ENCODE measurements around the gene SNRPA1.

Gene SNRPA1

GRCh38 chr15:101267320-101268104 is 27.5 kb downstream of the SNRPA1 start:
- Mint-ChIP-seq H3K9me3 (no peaks in the 10 kb centered on the region), H3K27me3 (peaks cover 0 to 3% of the 10 kb centered on the region in 2 donors), H3K36me3 (peaks cover 18 to 28% of the 10 kb centered on the region in 2 donors), H3K4me3 (no peak overlapping the region), H3K27ac (no peak overlapping the region), H3K4me1 (peaks cover 0 to 3% of the 10 kb centered on the region in 2 donors)
- no peak for ATAC-seq (replicated peaks)
- DNase-seq: no peak

GRCh38 chr15:101266787-101267186 is 28.3 kb downstream of the SNRPA1 start:
- ATAC-seq (replicated peaks): no peak
- DNase-seq: no peak
- Mint-ChIP-seq H3K36me3 (peaks cover 14 to 26% of the 10 kb centered on the region in 2 donors), H3K27me3 (peaks cover 3 to 5% of the 10 kb centered on the region in 2 donors), H3K27ac (no peak overlapping the region), H3K4me1 (peaks cover 0 to 3% of the 10 kb centered on the region in 2 donors), H3K4me3 (no peak overlapping the region), H3K9me3 (no peaks in the 10 kb centered on the region)

- H3K27ac Mint-ChIP-seq: no peak overlapping the region
- H3K4me3 Mint-ChIP-seq: no peak overlapping the region
- H3K4me1 Mint-ChIP-seq: peaks cover 0 to 3% of the 10 kb centered on the region in 2 donors
- peaks cover 13 to 20% of the 10 kb centered on the region in 2 donors for H3K36me3 Mint-ChIP-seq
- DNase-seq: no peak
- no peak for ATAC-seq (replicated peaks)
- peaks cover 3 to 5% of the 10 kb centered on the region in 2 donors for H3K27me3 Mint-ChIP-seq
- H3K9me3 Mint-ChIP-seq: no peaks in the 10 kb centered on the region
These were observed 29.0 kb downstream of the SNRPA1 start for GRCh38 chr15:101266034-101266433.

- Mint-ChIP-seq H3K9me3 (no peaks in the 10 kb centered on the region), H3K4me1 (peaks cover 0 to 3% of the 10 kb centered on the region in 2 donors)
- no peak for ATAC-seq (replicated peaks)
These were observed 30.0 kb downstream of the SNRPA1 start for GRCh38 chr15:101264911-101265641.

GRCh38 chr15:101264011-101264410 is 31.0 kb downstream of the SNRPA1 start:
- Mint-ChIP-seq H3K36me3 (peaks cover under 1 to 2% of the 10 kb centered on the region in 2 donors), H3K27ac (no peak overlapping the region), H3K9me3 (no peaks in the 10 kb centered on the region), H3K27me3 (peaks cover 3 to 5% of the 10 kb centered on the region in 2 donors), H3K4me1 (peaks cover 0 to 3% of the 10 kb centered on the region in 2 donors), H3K4me3 (no peak overlapping the region)
- ATAC-seq (replicated peaks): peak in 1 of 2 donors; percentile 53
- no peak for DNase-seq

More at GRCh38 chr15:101264911-101265641, 30.0 kb downstream of the SNRPA1 start:
- H3K36me3 Mint-ChIP-seq: peaks cover 6 to 13% of the 10 kb centered on the region in 2 donors
- no peak overlapping the region for H3K4me3 Mint-ChIP-seq
- no peak overlapping the region for H3K27ac Mint-ChIP-seq
- H3K27me3 Mint-ChIP-seq: peaks cover 3 to 5% of the 10 kb centered on the region in 2 donors
- no peak for DNase-seq

GRCh38 chr15:101262551-101262950 is 32.5 kb downstream of the SNRPA1 start:
- no peak for DNase-seq
- ATAC-seq (replicated peaks): no peak
- no peak overlapping the region for H3K4me3 Mint-ChIP-seq
- H3K27me3 Mint-ChIP-seq: peaks cover 3 to 5% of the 10 kb centered on the region in 2 donors
- H3K27ac Mint-ChIP-seq: no peak overlapping the region
- no peaks in the 10 kb centered on the region for H3K9me3 Mint-ChIP-seq
- H3K4me1 Mint-ChIP-seq: peaks cover 3 to 7% of the 10 kb centered on the region in 2 donors
- no peaks in the 10 kb centered on the region for H3K36me3 Mint-ChIP-seq

GRCh38 chr15:101258238-101259144 is 36.6 kb downstream of the SNRPA1 start:
- H3K27me3 Mint-ChIP-seq: peaks cover 3 to 5% of the 10 kb centered on the region in 2 donors
- H3K4me3 Mint-ChIP-seq: no peak overlapping the region
- H3K27ac Mint-ChIP-seq: no peak overlapping the region
- ATAC-seq (replicated peaks) (peak; percentile 70 to 81), DNase-seq (no peak)
- H3K36me3 Mint-ChIP-seq: no peaks in the 10 kb centered on the region
- H3K4me1 Mint-ChIP-seq: peaks cover 7 to 20% of the 10 kb centered on the region in 2 donors
- no peaks in the 10 kb centered on the region for H3K9me3 Mint-ChIP-seq

- peaks cover 10 to 26% of the 10 kb centered on the region in 2 donors for H3K4me1 Mint-ChIP-seq
- no peak for ATAC-seq (replicated peaks)
- no peak overlapping the region for H3K27ac Mint-ChIP-seq
- no peaks in the 10 kb centered on the region for H3K27me3 Mint-ChIP-seq
- DNase-seq: no peak
- H3K36me3 Mint-ChIP-seq: no peaks in the 10 kb centered on the region
- no peak overlapping the region for H3K4me3 Mint-ChIP-seq
- no peaks in the 10 kb centered on the region for H3K9me3 Mint-ChIP-seq
These were observed 38.3 kb downstream of the SNRPA1 start for GRCh38 chr15:101256757-101257156.

- Mint-ChIP-seq H3K27ac (no peak overlapping the region), H3K4me3 (no peak overlapping the region), H3K9me3 (no peaks in the 10 kb centered on the region), H3K4me1 (peaks cover 10 to 28% of the 10 kb centered on the region in 2 donors), H3K36me3 (peaks cover 1% of the 10 kb centered on the region in 2 donors), H3K27me3 (no peaks in the 10 kb centered on the region)
- ATAC-seq (replicated peaks): no peak
- no peak for DNase-seq
These were observed 39.3 kb downstream of the SNRPA1 start for GRCh38 chr15:101255615-101256241.

- Mint-ChIP-seq H3K9me3 (no peaks in the 10 kb centered on the region), H3K36me3 (peaks cover 8% of the 10 kb centered on the region in 2 donors), H3K4me3 (no peak overlapping the region), H3K4me1 (peaks cover 14 to 35% of the 10 kb centered on the region in 2 donors), H3K27me3 (no peaks in the 10 kb centered on the region), H3K27ac (no peak overlapping the region)
- DNase-seq (no peak), ATAC-seq (replicated peaks) (no peak)
These were observed 40.0 kb downstream of the SNRPA1 start for GRCh38 chr15:101255051-101255395.

- Mint-ChIP-seq H3K27ac (no peak overlapping the region), H3K4me3 (no peak overlapping the region), H3K4me1 (peaks cover 16 to 41% of the 10 kb centered on the region in 2 donors), H3K27me3 (no peaks in the 10 kb centered on the region), H3K9me3 (no peaks in the 10 kb centered on the region), H3K36me3 (peaks cover 11 to 13% of the 10 kb centered on the region in 2 donors)
- DNase-seq: no peak
- ATAC-seq (replicated peaks): no peak
These were observed 40.6 kb downstream of the SNRPA1 start for GRCh38 chr15:101254157-101255050.

- DNase-seq (no peak), ATAC-seq (replicated peaks) (no peak)
- Mint-ChIP-seq H3K36me3 (peaks cover 17 to 19% of the 10 kb centered on the region in 2 donors), H3K4me3 (peak overlapping the region; percentile 96 to 97), H3K9me3 (no peaks in the 10 kb centered on the region), H3K27ac (peak overlapping the region; percentile 95), H3K4me1 (peaks cover 23 to 47% of the 10 kb centered on the region in 2 donors), H3K27me3 (no peaks in the 10 kb centered on the region)
These were observed 42.2 kb downstream of the SNRPA1 start for GRCh38 chr15:101252836-101253235.

Data from stimulated activated naive B cell treated with anti-CD40 and anti-IgM and Interleukin-4, amounts not matched to agents 10 μg/mL and 1 μg/mL and 100 μg/mL, for 72 hours (primary cell).